Kidney tubule cell (primary cell): Measurements from ENCODE around the gene MYL5.
A peak's percentile ranks its signal among the peaks of the same experiment; 100 is the strongest.
"Not testable (repeated sequence)": the region's sequence is repeated elsewhere in the genome, so short reads cannot be mapped to it uniquely, and the experiment has no call there.

Experiments used
- DNase-seq: peaks from one replicate; pipeline ENCODE4 v3.0.0-alpha.2; 2018; ENCODE audit warnings: low spot score

The MYL5 gene

DNA sequence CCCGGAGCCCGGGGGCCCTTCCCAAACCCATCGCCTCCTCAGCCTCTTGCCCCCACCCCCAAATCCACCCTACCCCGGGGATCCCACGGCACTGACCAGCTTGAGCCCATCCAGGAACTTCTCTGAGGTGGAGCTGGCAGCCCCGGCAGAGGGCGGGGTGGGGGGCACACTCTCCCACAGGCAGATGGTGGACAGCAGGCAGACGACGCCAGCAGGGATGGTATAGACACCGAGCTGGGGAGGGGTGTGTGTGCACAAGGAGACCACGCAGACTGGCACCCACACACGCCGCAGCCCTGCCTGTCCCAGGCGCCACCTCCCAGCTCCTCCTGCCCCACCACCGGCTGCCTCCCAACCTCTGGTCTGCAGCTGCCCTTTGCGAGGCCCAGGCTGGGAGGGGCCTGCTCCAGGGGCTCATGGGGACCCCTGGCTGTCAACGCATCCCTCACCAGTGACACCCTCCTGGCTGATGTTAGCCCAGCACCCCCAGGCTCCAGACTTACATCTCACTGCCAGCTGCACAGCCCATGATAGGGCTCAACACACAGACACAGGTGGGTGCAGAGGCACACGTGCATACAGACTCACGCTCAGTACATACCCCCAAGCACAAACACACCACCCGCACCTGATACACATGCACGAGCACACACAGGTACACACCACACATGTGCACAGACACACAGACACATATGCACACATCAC is 10.4 kb downstream of the MYL5 start:
- no peak for DNase-seq

DNA sequence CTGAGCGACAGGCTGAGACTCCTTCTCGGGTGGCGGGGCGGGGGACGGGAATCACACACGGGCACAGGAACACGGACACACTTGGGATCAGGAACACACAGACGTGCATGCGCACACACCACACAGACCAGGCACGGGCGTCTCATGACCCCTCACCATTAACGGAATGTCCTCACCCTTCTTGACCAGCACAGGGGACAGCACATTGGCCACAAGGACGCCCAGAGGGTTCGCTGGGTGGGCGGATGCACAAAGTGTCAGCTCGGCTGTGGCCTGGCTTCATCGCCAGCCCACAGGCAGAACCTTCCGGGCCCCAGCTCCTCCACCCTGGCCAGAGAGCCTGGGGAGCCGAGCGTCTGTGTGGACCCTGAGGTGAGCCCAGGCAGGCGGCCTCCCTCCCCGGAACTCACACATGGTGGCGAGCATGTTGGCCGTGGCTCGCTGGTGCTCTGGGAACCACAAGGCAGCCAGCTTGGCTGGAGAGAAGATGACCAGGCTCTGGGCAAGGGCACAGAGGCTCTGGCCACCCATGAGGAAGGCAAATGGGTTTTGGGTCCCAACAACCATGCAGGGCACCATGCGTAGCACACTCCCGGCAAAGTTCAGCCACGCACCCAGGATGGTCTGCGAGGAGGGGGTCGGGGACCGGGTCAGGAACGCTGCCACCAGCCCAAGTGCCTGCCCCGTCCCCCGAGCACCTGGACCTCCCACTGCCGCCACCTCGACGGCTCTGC is 11.5 kb downstream of the MYL5 start:
- no peak for DNase-seq

DNA sequence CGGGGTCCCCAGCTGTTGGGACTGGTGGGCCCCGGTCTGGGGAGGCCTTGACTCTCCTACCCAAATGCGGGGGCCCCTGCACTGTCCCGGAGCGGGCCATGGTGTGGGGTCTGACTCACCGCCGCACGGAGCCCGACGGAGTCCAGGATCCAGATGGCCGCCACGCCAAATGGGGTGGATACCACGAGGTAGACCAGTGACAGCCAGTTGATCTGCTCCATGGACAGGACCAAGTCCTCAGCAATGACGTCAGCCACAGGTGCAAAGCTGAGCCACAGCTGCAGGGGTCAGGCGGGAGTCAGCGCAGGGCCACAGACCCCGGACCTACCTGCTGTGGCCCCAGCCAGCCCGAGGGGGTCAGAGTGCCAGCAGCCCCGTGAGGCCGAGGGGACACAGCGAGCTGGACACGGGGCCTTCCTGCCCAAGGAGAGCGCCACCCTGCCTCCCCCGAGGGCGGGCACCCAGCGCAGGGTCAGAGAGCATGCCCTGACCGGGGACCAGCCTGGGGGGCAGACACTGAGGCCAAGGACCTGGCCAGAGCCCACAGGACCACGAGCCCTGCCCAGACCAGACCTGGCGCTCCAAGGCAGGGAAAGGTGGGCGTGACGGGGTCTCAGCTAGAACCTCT is 12.2 kb downstream of the MYL5 start:
- DNase-seq = no peak

DNA sequence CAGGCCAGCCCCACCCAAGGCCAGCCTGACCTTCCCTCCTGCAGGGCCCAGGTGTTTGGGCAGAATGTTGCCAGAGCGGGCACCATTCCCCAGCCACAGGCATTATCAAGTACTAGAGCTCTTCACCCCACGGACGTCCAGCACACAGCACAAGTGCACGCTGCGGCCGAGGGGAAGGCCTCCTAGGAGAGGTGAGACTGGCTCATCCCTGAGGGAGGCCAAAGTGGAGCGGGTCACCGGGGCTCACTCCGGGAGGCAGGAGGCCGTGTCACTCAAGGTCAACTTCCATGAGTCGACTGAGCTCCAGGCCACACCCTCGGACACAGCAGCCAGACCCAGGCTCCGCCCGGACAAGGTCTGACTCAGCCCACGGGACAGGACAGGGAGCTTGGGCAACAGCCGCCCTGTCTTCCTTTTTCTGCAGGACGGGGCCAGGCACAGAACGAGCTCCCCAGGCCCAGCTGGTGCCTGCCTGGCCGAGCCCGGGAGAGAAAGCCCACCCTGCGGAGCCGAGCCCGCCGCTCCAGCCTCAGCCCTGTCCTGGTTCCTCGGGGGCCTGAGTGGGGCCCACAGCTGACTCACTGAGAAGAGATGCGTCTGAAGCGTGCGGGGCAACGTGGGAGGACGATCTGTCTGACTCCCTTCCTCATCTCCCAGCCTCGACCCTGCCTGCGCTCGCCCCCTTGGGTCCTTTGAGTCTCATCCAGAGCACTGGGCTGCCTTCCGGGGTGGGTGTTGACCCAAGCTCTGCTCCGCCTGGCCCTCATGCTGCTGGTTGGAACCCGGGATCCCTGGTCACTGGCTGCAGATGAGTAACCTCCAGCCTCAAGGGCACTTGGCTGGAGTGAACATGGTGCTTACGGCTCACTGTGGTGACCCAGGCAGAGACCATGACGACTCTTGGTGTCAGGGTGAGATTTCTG is 13.0 kb downstream of the MYL5 start:
- DNase-seq = peak; percentile 92

DNA sequence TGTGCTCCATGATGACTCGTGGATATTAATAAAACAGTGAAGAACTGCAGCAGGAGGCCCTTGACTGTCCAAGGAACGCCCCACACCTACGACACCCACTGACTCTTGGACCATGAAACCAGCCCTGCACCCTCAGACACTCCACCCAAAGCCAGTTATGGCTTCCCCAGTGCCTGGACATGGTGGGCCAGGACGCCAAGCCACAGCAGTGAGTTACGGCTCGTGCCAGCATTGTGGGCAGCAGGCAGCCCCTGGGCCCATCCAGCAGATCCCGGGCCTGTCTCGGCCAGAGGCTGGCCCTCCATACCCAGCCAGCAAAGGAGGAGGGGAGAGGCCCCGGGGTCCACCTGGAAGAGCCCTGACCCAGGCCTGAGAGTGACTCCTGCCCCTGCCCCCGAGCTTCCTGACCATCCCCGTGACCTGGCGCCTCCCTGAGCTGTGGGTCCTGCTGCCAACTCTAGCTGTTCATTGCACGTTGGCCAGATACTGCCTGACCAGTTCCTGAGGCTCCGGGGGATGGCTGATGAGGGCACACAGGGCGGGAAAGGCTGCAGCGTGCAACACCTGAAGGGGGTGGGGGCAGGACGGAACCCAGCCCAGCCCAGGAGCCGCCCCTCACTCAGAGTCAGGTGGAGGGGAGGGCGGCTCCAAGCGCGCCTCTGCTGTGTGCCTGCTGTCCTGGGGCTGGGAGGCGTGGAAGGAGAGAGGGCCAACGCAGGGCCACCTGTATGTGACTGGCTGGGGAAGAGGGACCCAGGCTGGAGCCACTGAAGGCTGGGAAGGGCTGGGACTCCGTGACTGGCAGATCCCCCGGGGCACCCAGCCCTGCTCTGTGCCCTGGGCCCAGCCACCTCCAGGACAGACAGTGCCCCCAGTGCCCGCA is 13.9 kb downstream of the MYL5 start:
- no peak for DNase-seq

DNA sequence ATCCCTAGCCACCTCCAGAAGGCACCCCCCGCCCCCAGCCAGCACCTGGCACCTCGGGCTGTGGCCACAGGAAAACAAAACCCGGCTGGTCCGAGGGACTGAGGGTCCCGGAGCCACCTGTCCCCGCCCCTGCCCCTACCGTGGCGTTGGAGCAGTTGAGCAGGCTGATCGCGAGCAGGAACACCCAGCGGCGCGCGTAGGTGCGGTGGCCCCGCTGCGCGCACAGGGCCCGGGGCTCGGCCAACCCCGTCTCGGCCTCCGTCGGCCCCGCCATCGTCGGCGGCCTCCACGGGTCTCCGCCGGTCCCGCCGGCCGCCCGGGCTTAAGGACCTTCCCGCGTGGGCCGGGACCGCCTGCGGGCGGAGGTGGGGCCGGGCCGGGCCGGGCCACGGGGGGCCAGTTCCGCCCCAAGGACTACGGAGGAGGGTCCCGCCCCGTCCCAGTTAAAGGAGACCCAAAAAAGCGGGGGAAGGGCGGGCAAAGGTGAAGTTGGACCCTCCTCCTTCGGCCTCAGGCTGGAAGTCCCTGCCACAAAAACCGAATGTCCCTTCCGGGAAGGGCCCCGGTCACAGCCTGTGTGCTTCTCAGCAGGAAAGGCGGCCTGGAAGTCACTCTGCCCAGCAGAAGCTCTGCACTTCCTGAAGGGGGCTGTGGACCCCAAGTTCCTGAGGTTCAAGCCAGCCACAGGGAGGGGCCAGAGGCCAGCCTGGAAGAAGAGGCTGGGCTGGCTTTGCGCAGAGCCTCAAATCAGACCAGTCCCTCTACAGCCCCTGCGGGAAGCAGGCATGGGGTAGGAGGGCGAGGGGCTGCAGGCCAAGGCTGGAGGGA is 14.7 kb downstream of the MYL5 start, which contains the start of gene SLC49A3:
SLC49A3 (minus strand) TSS at position 298 of the 828 bp plus-strand sequence; CDS start at position 274, 24 bp downstream.
- DNase-seq = peak; percentile 26

DNA sequence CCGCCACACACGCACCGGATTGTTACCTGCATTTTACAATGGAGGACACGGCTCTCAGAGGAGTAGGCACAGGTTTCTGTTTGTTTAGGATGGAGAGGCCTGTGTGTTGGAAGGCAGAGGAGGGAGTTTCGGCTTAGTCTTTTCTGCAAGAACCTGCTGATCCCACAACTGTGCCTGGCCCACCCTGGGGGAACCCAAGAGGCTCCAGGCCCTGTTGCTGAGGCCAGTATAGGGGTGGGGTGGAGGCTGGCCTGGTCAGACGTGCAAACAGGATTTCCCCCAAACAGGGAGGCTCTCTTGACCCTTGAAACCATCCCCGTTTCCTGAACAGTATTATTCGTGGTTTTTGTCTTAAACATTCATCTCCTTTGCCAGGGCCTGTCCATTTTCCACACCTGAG is 15.4 kb downstream of the MYL5 start:
- no peak for DNase-seq

DNA sequence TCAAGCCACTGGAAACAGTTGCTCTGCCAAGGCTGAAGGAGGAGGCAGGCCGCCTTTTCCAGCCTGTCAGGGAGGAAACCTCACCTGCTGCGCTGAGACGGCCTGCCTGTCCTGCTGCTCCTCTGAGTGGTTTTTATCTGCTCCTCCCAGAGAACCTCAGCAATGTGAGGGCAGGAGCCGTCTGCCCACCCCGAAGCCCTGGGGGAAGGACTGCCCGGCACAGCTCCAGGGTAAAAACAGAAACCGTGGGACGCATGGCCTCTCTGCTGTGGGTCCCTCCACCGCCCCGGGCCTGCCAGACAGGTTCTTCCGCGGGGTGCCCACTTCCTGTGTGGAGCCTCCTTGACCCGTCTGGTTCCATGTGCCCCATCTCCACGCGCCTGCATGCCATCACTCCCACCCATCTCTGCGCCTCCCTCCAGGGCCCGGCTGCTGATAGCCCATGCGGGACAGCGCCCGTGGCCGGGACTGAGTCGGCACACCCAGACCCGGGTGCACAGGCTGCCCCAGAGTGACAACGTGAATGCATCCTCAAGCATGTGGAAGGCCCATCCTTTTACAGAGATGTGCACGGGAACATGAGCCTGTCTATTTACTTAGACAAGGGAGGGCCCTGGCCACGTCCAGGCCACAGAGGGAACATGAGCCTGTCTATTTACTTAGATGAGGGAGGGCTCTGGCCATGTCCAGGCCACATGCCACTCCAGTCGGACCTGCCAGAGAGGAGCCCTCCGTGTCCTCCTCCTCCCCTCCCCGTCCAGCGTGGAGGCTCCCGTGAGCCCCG is 18.6 kb downstream of the MYL5 start:
- no peak for DNase-seq

DNA sequence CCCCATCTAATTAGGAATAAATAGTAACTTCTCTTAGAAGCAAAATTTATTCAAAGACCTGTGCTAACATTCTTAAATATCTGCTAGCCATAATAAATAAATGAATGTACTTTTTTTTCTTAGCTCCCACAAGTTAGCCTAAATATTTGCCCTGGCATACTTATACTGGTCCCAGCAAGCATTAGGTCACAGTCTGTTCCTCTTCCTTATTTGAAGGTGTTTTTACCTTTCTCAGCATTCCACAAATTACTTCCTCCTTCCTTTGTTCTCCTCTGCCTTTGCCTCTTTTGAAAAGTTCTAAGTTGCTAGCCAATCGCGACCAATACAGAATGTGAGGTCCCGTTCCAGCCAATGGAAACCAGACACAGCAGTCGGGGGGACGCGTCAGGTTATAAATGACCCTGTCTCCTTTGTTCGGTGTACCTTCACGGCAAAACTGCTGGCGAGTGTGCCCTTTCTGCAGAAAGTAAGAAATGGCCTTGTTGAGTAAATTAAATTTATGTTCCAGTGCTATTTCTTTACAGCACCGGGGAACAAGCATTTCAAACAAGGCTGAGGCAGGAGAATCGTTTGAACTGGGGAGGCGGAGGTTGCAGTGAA is 20.1 kb downstream of the MYL5 start:
- DNase-seq = not testable (repeated sequence)

DNA sequence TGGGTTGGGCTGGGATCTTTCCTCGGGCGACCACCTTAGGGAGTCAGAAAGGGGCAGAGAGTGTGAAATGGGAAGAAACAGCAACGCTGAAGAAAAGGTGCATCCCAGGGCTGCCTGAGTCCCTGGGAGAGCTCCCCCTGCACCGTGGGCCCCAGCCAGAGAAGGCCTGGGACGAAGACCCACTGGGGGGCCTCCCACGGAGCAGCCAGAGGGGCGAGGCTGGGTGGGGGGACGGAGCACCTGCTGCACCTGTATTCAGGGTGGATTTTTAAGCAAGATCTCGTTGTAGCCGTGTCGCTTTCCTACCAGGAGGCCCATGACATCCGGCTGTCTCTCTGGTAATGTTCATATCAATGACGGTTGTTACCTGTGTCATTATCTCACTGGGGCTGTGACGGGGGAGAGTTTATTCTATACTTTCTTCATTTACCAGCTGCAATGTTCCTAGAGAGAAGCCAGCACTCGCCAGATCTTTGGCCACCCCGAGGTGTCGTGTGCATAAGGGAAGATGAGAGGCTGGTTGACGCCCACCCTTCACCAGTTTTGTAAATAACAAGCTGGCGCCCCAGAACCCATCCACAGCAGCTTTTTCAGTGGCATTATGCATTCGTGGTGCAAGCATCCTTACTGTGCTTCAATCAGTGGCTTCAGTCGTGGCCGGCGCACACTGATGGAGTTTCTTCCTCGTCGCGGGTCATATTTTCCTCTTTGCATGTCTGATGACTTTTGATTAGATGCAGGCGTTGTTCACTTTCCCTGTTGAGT is 25.7 kb downstream of the MYL5 start:
- DNase-seq = no peak

DNA sequence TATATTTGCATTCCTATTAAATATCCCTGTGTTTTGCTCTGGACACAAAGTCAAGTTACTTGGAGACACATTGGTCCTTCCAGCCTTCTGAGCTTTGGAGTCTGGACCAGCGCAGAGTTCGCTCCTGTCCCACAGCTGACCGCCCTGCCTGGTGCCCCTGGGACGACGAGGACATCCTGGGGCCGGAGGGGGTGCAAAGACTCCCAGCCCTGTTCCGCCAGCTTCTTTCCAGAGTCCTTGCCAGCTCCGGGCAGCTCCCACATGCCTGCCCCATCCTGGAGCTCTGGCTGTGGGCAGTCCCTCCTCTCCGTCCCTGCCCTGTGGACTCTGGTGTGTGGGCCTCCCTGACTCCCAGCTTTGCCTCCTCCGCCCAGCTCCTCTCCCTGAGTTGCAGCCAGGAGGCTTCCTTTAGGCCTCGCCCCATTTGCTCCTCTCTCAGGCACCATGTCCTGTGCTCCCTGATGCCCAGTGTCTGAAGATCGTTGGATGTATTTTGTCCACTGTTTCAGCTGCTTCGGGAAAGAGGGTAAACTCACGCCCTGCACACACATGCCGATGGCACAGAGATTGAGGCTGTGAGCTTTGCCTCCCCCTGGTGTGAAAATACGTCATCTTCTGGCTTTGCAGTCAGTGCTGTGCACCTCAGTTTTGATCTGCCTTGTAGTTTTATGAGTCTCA is 26.4 kb downstream of the MYL5 start:
- no peak for DNase-seq

DNA sequence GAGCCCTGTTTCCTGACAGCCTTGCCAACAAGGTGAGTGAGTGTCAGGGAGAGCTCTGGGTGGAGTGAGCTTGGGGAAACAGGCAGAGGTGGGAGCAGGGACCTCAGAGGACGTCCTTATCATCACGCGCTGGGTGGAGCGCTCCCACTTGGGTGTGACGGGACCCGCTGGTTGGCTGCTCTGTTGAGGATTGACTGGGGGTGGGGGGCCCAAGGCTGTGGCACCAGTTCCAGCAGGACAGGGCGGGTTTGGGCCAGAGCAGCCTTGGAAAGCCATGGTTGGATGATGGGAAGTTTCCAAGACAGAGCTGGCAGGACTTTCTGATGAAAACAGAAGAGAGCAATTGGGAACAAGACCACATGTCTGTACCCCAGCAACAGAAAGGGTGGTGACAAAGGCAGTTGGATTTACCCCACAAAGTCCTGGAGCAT is 28.3 kb downstream of the MYL5 start:
- DNase-seq = no peak

DNA sequence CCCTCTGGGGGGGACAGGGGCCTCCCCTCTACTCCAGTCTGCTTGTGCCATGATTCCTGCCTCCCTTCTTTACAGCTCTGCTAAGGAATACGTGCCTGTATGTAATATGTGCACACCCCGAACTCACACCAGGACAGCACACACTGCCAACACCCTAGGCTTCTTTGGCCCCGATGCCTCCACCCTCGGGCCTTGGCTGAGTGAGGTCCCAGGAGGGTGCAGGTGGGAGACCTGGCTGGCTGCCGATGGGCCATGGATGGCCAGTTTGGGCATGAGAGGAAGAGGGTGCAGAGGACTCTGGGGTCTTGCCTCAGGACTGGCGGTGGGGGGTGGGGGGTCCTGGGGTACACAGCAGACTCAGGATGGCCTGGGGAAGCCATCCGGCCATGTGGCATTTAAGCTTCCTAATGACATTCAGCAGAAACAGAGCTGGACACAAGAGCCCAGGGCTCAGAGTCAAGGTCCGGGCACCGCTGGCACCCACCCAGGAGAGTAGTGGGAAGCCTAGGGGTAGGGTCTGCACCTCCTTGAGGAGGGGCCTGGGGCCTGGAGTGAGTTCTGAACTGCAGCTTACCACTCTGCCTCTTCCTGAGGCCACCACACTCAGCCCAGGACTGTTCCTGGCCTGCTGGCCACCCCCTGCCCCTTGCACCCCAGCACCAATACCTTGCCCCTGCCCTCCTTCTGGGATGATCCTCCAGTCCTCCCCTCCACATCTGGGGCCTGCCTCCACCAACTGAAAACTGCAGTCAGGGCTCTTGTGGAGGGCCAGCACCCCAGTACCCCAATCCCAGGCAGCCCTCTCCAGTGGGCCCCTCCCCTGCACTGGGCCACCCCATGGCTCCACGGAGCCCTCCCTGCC is 29.2 kb downstream of the MYL5 start:
- no peak for DNase-seq

DNA sequence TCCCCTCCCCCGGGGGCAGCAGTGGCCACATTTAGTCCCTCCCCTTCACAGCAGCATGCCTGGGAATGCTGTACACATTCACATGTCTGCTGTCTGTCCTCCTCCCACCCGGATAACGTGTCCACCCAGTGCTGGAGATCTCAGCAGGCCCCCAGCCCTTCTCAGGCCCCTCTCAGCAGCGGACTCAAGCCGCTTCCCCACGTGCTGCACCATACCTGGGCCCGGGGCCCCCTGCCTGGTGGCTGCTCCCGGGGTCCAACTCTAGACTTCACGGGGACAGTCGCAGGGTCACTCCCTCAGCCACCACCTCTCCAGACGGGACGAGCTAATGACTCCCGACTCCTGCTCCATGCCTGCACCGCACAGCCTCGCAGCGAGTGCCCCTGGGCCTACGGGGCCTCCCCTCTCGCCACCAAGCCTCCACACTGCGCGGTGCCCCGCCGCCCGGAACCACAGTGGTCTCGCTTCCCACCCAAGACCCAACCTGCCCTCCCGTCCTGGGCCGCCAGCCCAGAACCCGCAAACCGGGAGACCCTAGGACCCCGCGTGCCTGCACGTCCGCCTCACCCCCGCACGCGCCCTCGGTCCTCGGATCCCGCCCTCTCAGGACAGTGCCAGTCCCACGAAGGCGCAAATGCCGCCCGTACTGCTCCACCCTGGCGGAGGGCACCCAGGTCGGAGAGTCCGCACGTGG is 30.0 kb downstream of the MYL5 start:
- DNase-seq = no peak

DNA sequence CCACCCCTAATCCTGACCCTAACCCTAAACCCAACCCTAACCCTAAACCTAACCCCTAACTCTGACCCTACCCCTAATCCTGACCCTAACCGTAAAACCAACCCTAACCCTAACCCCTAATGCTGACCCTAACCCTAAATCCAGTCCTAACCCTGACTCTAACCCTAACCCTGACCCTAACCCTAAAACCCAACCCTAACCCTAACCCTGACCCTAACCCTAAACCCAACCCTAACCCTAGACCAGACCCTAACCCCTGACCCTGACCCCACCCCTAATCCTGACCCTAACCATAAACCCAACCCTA is 30.6 kb downstream of the MYL5 start:
- no peak for DNase-seq
